HG02588 (cell line): ENCODE data around the gene LRP1.

ENCODE experiments used
- ATAC-seq: cut with Tn5 transposase; IDR thresholded peaks from one replicate; pipeline ENCODE4 v1.9.1; 2021; ENCODE audit warnings: mild to moderate bottlenecking, moderate library complexity; ENCODE audit not compliant: unreplicated experiment

The LRP1 gene

GRCh38 chr12:57093415-57094207 lies 34.7 kb upstream of the LRP1 start:
- ATAC-seq = peak; percentile 33

- ATAC-seq = no peak
Observed at GRCh38 chr12:57094208-57095160, 33.8 kb upstream of the LRP1 start.

- no peak for ATAC-seq
Observed at GRCh38 chr12:57095440-57095839, 32.8 kb upstream of the LRP1 start.

GRCh38 chr12:57096099-57096572 lies 32.1 kb upstream of the LRP1 start:
- ATAC-seq = no peak

GRCh38 chr12:57096748-57097553 lies 31.3 kb upstream of the LRP1 start:
- ATAC-seq = no peak

- ATAC-seq = no peak
Observed at GRCh38 chr12:57097554-57097835, 30.8 kb upstream of the LRP1 start.

GRCh38 chr12:57098546-57098945 lies 29.7 kb upstream of the LRP1 start:
- no peak for ATAC-seq

- no peak for ATAC-seq
Observed at GRCh38 chr12:57099047-57099714, 29.1 kb upstream of the LRP1 start.

- ATAC-seq = no peak
Observed at GRCh38 chr12:57099766-57100165, 28.5 kb upstream of the LRP1 start.

- no peak for ATAC-seq
Observed at GRCh38 chr12:57101892-57102695, 26.2 kb upstream of the LRP1 start.

GRCh38 chr12:57103856-57104255 lies 24.4 kb upstream of the LRP1 start:
- no peak for ATAC-seq

GRCh38 chr12:57104292-57104910 lies 23.9 kb upstream of the LRP1 start:
- no peak for ATAC-seq

- no peak for ATAC-seq
Observed at GRCh38 chr12:57105011-57105753, 23.1 kb upstream of the LRP1 start.

GRCh38 chr12:57106021-57106708 lies 22.1 kb upstream of the LRP1 start:
- no peak for ATAC-seq

GRCh38 chr12:57107456-57108155 lies 20.7 kb upstream of the LRP1 start:
- no peak for ATAC-seq

- no peak for ATAC-seq
Observed at GRCh38 chr12:57109207-57110103, 18.8 kb upstream of the LRP1 start.
